Right cardiac atrium (tissue), 5 donors: ENCODE data around the gene TTC28. TPM values are rescaled to one million over a fixed set of nuclear protein-coding genes. Genes with fewer than 3 reads are reported as not detected.

Experiments used
- ATAC-seq, 2 donors: fragments of 200-7000 bp; cut with Tn5 transposase; one replicate each; pipeline versions ENCODE4 v1.8.0 to v1.9.1; 2020; ENCODE audit warnings: moderate library complexity in 2 of 2, mild to moderate bottlenecking in 1 of 2
- DNase-seq, 3 donors: peaks; one replicate each; pipeline ENCODE4 v3.0.0-alpha.2; 2020
- H3K27ac ChIP-seq: one replicate; pipeline ENCODE4 v1.5.1; 2013; ENCODE audit warnings: mild to moderate bottlenecking, low read length, control low read depth, moderate library complexity
- H3K27me3 ChIP-seq: one replicate; pipeline ENCODE4 v1.6.1; 2013; ENCODE audit not compliant: control insufficient read depth, insufficient read depth
- H3K4me1 ChIP-seq: one replicate; pipeline ENCODE4 v1.6.1; 2013; ENCODE audit warnings: low read length; ENCODE audit not compliant: control insufficient read depth, insufficient read depth
- H3K4me3 ChIP-seq: one replicate; pipeline ENCODE4 v1.5.1; 2013; ENCODE audit warnings: low read length, control low read depth
- H3K9me3 ChIP-seq: one replicate; pipeline ENCODE4 v1.6.1; 2013; ENCODE audit warnings: low read length; ENCODE audit not compliant: control insufficient read depth
- WGBS: extraction: QIAGEN DNeasy Blood & Tissue Kit; methylation state at CpG from one replicate; pipeline ENCODE4 v1.1.7; 2013; 5-methylcytosine and 5-hydroxymethylcytosine counted together
- intact Hi-C, 4 donors: fragments of 100-400 bp; cut with DNase I; formaldehyde crosslinking; loops; one replicate each; pipeline versions ENCODE4 v1.11.0 to v1.14.0; 2022 to 2023
- polyA plus RNA-seq: library from polyadenylated mRNA; stranded (reverse); fragments of 200-250 nt; gene quantifications from one replicate; pipeline ENCODE4 v1.2.3, GENCODE V29; 2013
- total RNA-seq, 4 donors: library from RNA; stranded (reverse); fragmentation: NEBNext Ultra II Directional; extraction: Animal tissue kit (Norgen Biotek cat#: 25700); gene quantifications; one replicate each; pipeline ENCODE4 v1.2.1, GENCODE V29; 2021
- donor health status: healthy with polysubstance abuse.
- donor health status: DM: no; HTN: yes; CAD: no.
- donor health status: DM: no; HTN: no; CAD: no.
- donor health status: DM: no; HTN: yes; CAD: no; lungs with severe emphysema.
- donor health status: DM: yes; HTN: yes; CAD: no.

The TTC28 gene
- total and polyA plus RNA-seq, 5 donors = 5.7 to 21.1 (median 18.9) TPM

GRCh38 chr22:28128827-28129226 lies 550.8 kb downstream of the TTC28 start:
- H3K4me1 ChIP-seq = no peaks in the 10 kb centered on the region
- WGBS = 92% methylated on average over 4 of the region's 4 CpGs
- no peaks in the 10 kb centered on the region for H3K27me3 ChIP-seq
- intact Hi-C loops = no loop called here
- no peak overlapping the region for H3K27ac ChIP-seq
- no peak for ATAC-seq
- no peak overlapping the region for H3K4me3 ChIP-seq
- H3K9me3 ChIP-seq = no peaks in the 10 kb centered on the region
- DNase-seq = no peak

DNA sequence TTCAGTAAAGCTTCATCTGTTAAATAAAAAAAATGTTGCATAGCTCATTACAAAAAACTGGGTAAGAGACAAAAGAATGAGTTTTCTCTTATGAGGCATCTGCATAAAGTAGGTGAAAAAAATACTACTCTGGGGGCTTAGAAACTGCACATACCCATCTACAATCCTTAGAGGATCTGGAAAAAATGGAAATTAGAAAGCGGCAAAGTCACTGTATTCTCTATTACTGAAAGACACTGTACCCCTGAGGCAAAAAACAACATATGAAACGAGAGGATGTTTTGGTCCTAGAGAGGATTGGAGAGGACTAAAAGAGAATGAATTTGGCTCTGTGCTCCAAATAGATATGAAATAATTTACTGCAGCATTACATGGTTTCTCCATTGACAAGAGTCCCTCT lies 553.8 kb downstream of the TTC28 start:
- H3K27me3 ChIP-seq = no peaks in the 10 kb centered on the region
- H3K9me3 ChIP-seq = no peaks in the 10 kb centered on the region
- H3K4me3 ChIP-seq = no peak overlapping the region
- DNase-seq = no peak
- H3K27ac ChIP-seq = no peak overlapping the region
- no peak for ATAC-seq
- WGBS = 83% methylated on average over 2 of the region's 2 CpGs
- H3K4me1 ChIP-seq = no peaks in the 10 kb centered on the region
- intact Hi-C loops = no loop called here

DNA sequence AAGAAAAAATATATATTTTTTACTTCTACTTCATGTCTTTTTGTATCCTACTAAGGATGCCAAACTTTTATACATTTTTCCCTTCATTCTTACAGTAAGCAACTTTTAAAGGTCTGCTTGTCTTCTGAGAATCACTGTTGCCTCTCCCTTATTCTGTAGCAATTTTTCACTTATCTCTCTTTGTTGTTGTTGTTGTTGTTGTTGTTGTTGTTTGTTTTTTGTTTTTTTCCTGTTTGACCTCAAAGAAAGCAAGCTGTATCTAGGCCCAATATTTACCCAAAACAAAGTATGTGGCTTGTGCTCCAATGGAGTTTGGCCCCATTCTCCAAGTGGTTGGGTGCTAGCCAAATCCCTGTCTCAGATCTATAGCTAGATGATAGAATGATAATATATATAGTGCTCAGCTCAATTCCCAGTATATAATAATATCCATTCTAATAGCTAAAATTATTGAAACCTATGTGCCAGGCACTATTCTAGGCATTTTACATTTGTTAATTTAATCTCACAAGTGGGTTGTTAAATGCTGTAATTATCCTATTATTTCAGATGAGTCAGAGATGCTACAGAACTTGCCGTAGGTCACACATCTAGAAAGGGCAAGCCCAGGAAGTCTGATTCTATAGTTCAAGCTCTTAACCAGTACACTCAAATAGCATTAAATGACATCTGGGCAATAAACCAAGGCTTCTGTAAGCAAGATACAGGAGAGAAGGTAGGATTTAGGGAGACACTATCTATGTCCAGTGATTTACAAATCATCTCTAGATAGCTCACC lies 555.5 kb downstream of the TTC28 start:
- intact Hi-C loops = no loop called here
- Histone ChIP-seq H3K4me1 (no peaks in the 10 kb centered on the region), H3K9me3 (no peaks in the 10 kb centered on the region), H3K27ac (no peak overlapping the region), H3K4me3 (no peak overlapping the region), H3K27me3 (no peaks in the 10 kb centered on the region)
- ATAC-seq (no peak), DNase-seq (no peak)
- WGBS = 93% methylated on average over 1 of the region's 1 CpG

GRCh38 chr22:28120691-28121592 lies 558.7 kb downstream of the TTC28 start:
- Histone ChIP-seq H3K27ac (no peak overlapping the region), H3K4me3 (no peak overlapping the region), H3K9me3 (no peaks in the 10 kb centered on the region), H3K27me3 (no peaks in the 10 kb centered on the region), H3K4me1 (no peaks in the 10 kb centered on the region)
- DNase-seq = no peak
- ATAC-seq = peak in 1 of 2 donors; percentile 41
- intact Hi-C loops = no loop called here
- WGBS = 42% methylated on average over 3 of the region's 3 CpGs

DNA sequence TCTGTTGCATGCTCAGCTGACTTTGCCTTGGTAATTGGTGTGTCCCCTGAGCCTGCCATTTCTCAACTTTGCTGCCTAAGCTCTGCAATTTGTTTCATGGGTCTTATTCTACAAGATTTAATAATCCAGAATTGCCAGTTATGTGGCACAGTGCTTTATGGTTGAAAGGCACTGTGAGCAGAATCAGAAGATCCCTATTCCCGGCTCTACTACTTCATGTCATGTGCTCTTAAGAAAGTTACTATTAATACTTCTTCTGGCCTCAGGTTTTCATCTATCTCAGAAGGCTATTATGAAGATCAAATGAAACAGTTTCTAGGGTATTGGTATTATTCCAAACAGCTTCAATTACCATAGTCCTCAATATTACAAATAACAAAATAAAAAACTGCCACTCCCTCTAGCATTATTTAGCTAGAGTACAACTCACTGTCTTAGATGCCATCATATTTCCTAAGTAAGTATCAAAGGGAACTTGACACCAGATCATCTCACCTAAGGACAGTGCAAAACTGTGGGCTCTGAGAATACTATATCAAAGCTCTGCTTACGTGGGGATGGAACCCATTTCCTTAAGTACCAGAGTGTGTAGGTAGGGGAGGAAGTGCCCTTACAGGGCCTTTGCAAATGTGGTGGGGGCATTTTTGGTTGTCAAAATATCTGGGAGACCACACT lies 560.5 kb downstream of the TTC28 start:
- ATAC-seq (no peak), DNase-seq (no peak)
- Histone ChIP-seq H3K9me3 (no peaks in the 10 kb centered on the region), H3K27ac (no peak overlapping the region), H3K27me3 (no peaks in the 10 kb centered on the region), H3K4me1 (no peaks in the 10 kb centered on the region), H3K4me3 (no peak overlapping the region)
- intact Hi-C loops = no loop called here
- 81% methylated on average over 2 of the region's 2 CpGs for WGBS

DNA sequence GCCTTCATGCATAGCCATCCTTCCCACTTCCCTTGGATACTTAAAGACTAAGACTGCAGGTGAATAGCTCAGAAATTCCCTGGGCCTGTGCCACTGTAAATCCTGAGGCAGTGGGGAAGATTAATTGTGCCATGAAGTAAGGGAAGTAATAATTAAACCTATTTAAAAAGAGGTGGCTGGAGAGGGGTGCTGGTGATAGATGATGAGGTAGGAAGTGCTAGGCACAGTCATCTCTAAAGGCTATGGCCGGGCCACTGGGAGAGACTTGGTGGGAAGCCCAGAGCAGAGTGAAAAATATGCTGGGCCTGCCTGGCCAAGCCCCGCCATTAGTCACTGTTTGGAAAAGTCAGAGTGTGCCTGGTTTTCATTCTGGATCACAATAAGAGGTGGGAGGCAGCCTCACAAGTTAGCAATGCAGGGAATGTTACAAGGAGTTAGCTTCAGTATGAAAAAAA lies 563.4 kb downstream of the TTC28 start:
- WGBS = 49% methylated on average over 2 of the region's 2 CpGs
- H3K27ac ChIP-seq = no peak overlapping the region
- ATAC-seq = peak; percentile 80 to 81
- intact Hi-C loops = loop anchor here in 1 of 4 donors (2.0 kb wide), 1 partner anchor 19 kb away; no protein-coding TSS in a partner anchor
- H3K4me1 ChIP-seq = peaks cover 7% of the 10 kb centered on the region
- peak; percentile 61 to 73 (median 63) for DNase-seq
- no peaks in the 10 kb centered on the region for H3K9me3 ChIP-seq
- no peak overlapping the region for H3K4me3 ChIP-seq
- H3K27me3 ChIP-seq = no peaks in the 10 kb centered on the region

GRCh38 chr22:28115426-28115825 lies 564.2 kb downstream of the TTC28 start:
- intact Hi-C loops = no loop called here

GRCh38 chr22:28112548-28113043 lies 567.0 kb downstream of the TTC28 start:
- H3K4me1 ChIP-seq = peaks cover 7% of the 10 kb centered on the region
- H3K27ac ChIP-seq = peak overlapping the region; percentile 93
- no peaks in the 10 kb centered on the region for H3K27me3 ChIP-seq
- peak in 2 of 3 donors; percentile 61 to 74 for DNase-seq
- intact Hi-C loops = no loop called here
- H3K9me3 ChIP-seq = no peaks in the 10 kb centered on the region
- H3K4me3 ChIP-seq = no peak overlapping the region
- 30% methylated on average over 9 of the region's 9 CpGs for WGBS
- peak; percentile 76 to 77 for ATAC-seq

More at GRCh38 chr22:28115426-28115825, 564.2 kb downstream of the TTC28 start:
- H3K4me1 ChIP-seq = peaks cover 7% of the 10 kb centered on the region
- 90% methylated on average over 4 of the region's 4 CpGs for WGBS
- DNase-seq (no peak), ATAC-seq (no peak)
- H3K27me3 ChIP-seq = no peaks in the 10 kb centered on the region
- H3K27ac ChIP-seq = no peak overlapping the region
- H3K4me3 ChIP-seq = no peak overlapping the region
- H3K9me3 ChIP-seq = no peaks in the 10 kb centered on the region

DNA sequence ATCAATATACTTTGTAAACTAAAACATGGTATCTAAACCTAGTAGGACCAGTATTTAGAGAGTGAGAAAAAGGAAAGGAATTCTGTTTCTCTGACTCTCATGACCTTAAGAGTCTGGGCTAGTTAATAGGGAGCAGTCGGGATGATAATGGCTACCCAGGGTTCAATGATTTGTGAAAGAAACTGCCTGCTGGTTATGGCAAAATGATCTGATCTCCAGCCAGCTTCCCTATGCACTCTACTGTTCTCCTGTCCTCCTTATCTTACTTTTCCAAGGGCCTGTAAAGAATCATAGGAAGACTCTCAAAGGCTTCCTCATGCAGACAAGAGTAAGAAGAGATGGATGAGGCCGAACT lies 567.5 kb downstream of the TTC28 start:
- ATAC-seq (no peak), DNase-seq (no peak)
- Histone ChIP-seq H3K27ac (peak overlapping the region; percentile 93), H3K27me3 (no peaks in the 10 kb centered on the region), H3K4me1 (peaks cover 7% of the 10 kb centered on the region), H3K4me3 (no peak overlapping the region), H3K9me3 (no peaks in the 10 kb centered on the region)
- 46% methylated on average over 2 of the region's 2 CpGs for WGBS
- intact Hi-C loops = no loop called here

- ATAC-seq (no peak), DNase-seq (no peak)
- WGBS = 73% methylated on average over 3 of the region's 3 CpGs
- no peak overlapping the region for H3K27ac ChIP-seq
- H3K4me1 ChIP-seq = peaks cover 7% of the 10 kb centered on the region
- no peak overlapping the region for H3K4me3 ChIP-seq
- no peaks in the 10 kb centered on the region for H3K9me3 ChIP-seq
- intact Hi-C loops = no loop called here
- no peaks in the 10 kb centered on the region for H3K27me3 ChIP-seq
Observed at GRCh38 chr22:28111501-28112189, 568.0 kb downstream of the TTC28 start.
